ENCODE results near the gene MGLL. TPM values are rescaled to one million over a fixed set of nuclear protein-coding genes. Genes with fewer than 3 reads are reported as not detected.

MGLL gene
- total RNA-seq, 4 donors from 2014 or later, result 36.7 to 146 (median 73.5) TPM

DNA sequence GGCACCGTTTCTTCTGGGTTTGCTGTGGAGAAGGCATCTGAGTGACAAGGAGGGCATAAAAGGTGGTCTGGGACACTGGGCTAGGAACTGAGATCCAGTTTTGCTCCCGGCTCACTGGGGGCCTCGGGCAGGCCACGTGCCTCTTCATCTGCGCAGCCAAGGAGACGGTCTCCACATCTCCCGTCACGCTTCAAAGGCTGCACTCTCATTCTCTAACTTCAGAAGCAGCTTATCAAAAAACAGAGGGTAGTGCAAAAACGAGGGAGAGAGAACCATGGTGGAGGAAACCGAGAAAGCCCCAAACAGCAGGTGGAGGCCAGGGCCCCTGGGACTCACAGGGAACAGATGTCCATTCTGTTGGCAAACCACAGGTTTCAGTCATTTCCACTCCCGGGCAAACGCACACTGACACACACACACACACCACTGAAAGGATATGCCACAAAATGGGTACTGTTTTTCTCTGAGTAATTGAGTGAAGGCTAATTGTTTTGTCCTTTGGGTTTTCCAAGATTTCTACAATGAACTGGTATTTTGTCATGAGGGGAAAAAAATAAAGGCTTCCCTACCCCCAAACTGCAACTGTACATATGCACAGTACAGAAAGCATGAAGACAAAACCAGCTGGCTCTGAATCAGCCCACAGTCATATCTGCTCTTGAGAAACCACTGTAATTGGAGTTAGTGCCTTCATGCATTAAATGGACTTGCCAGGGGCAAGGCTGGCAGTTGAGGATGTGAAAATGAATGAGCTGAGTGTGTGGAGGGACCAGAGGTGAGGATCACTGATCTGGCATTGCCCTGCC lies 71.9 kb downstream of the MGLL start:
- Histone ChIP-seq H3K9me3 (no peaks in the 10 kb centered on the region), H3K36me3 (peaks cover 0 to 32% (median 0%) of the 10 kb centered on the region in 3 donors), H3K4me1 (peaks cover 13 to 54% (median 31%) of the 10 kb centered on the region in 3 donors), H3K27ac (peak overlapping the region in 3 of 4 donors; percentile 28 to 80 (median 78)), H3K27me3 (no peaks in the 10 kb centered on the region), H3K4me3 (no peak overlapping the region)
- TF ChIP-seq, protein P1, sequence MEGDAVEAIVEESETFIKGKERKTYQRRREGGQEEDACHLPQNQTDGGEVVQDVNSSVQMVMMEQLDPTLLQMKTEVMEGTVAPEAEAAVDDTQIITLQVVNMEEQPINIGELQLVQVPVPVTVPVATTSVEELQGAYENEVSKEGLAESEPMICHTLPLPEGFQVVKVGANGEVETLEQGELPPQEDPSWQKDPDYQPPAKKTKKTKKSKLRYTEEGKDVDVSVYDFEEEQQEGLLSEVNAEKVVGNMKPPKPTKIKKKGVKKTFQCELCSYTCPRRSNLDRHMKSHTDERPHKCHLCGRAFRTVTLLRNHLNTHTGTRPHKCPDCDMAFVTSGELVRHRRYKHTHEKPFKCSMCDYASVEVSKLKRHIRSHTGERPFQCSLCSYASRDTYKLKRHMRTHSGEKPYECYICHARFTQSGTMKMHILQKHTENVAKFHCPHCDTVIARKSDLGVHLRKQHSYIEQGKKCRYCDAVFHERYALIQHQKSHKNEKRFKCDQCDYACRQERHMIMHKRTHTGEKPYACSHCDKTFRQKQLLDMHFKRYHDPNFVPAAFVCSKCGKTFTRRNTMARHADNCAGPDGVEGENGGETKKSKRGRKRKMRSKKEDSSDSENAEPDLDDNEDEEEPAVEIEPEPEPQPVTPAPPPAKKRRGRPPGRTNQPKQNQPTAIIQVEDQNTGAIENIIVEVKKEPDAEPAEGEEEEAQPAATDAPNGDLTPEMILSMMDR (IDR thresholded peaks at IDR 0.05), result no peak
- TF ChIP-seq POLR2A (IDR thresholded peaks at IDR 0.05), result no peak
- no peak for DNase-seq
- 54 to 86% methylated on average over 6 to 10 of the region's 12 CpGs for WGBS, 2 donors
- intact Hi-C loops (cut with DNase I), result no loop called here

DNA sequence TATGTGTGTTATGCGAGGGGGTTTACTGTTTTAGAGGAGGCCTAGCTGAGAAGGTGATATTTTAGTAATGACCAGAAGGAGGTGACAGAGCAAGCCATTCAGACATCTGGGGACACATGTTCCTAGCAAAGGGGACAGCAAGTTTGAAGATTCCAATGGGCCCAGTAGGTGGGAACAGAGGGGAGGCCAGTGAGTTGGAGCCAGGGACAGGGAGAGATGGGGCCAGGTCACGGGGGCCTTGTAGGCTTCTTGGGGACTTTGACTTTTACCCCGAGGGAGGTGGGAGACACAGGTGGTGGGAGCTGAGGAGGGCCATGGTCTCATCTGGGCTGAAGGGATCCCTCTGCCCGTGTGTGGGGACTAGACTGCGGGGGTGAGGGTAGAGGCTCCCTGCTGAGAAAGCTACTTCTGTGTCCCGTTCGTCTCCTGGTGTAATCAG lies 72.5 kb downstream of the MGLL start:
- intact Hi-C loops (cut with DNase I), result no loop called here
- peaks cover 0 to 34% (median 0%) of the 10 kb centered on the region in 3 donors for H3K36me3 ChIP-seq
- no peaks in the 10 kb centered on the region for H3K9me3 ChIP-seq
- H3K27ac ChIP-seq, result peak overlapping the region in 3 of 4 donors; percentile 28 to 80 (median 78)
- peaks cover 13 to 58% (median 31%) of the 10 kb centered on the region in 3 donors for H3K4me1 ChIP-seq
- no peaks in the 10 kb centered on the region for H3K27me3 ChIP-seq
- DNase-seq, result no peak
- 82 to 84% methylated on average over 3 to 7 of the region's 7 CpGs for WGBS, 2 donors
- no peak for TF ChIP-seq POLR2A (IDR thresholded peaks at IDR 0.05)
- TF ChIP-seq, protein P1 (IDR thresholded peaks at IDR 0.05), result peak in 1 of 6 experiments; percentile 12
- H3K4me3 ChIP-seq, result no peak overlapping the region

DNA sequence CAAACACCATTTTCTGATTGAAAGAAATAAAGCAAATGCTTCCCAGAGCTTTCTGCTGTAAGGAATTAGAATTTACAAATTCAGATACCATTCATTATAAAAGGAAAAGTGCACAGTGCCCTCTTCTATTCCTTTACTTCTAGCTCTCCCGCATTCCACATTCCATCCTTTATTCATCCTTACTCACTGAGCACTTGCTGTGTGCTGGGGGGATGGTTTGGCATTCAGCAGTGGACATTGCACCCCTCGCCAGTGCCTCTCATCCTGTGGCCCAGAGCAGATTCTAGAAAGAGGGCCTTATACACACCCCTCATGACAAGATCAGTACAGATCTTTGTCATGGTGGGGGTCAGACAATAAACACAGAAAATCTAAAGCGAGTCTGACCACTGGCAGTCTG lies 73.0 kb downstream of the MGLL start:
- Histone ChIP-seq H3K9me3 (no peaks in the 10 kb centered on the region), H3K36me3 (peaks cover 0 to 30% (median 0%) of the 10 kb centered on the region in 3 donors), H3K27ac (peak overlapping the region in 3 of 4 donors; percentile 75 to 80 (median 78)), H3K4me1 (peaks cover 13 to 61% (median 31%) of the 10 kb centered on the region in 3 donors), H3K4me3 (no peak overlapping the region), H3K27me3 (no peaks in the 10 kb centered on the region)
- no peak for DNase-seq
- 71 to 79% methylated on average over 3 of the region's 3 CpGs for WGBS, 2 donors
- TF ChIP-seq, protein P1 (IDR thresholded peaks at IDR 0.05), result no peak
- TF ChIP-seq POLR2A (IDR thresholded peaks at IDR 0.05), result no peak
- intact Hi-C loops (cut with DNase I), result no loop called here

DNA sequence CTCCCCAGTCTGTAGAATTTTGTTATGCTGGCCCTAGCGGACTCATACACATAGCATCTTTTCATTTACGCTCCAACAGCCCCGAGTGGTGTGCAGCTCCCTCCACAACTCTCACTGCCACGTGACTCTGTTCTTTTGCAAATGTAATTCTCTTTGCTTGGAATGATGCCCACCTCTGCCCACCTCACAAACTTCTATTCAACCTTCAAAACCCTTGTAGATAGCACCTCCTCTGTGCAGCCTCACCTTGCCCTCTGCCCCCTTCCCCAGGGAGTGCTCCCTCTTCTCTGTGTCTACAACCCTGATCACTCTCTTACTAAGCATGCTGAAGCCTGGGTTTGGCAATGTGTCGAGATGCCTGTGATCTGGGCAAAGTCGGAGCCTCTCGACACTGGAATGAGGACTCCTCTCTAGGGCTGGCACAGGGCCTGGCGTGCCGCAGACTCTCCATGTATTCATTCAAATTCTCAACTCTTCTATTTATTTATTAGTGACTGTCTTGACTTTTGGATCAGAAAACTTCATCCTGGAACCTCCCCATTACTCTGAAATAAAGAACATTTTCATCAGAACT lies 73.5 kb downstream of the MGLL start:
- WGBS, 2 donors, result 63 to 72% methylated on average over 8 to 9 of the region's 9 CpGs
- TF ChIP-seq POLR2A (IDR thresholded peaks at IDR 0.05), result no peak
- TF ChIP-seq, protein P1 (IDR thresholded peaks at IDR 0.05), result no peak
- Histone ChIP-seq H3K27me3 (no peaks in the 10 kb centered on the region), H3K27ac (peak overlapping the region; percentile 56 to 80 (median 76)), H3K36me3 (peaks cover 0 to 29% (median 0%) of the 10 kb centered on the region in 3 donors), H3K9me3 (no peaks in the 10 kb centered on the region), H3K4me1 (peaks cover 13 to 66% (median 31%) of the 10 kb centered on the region in 3 donors), H3K4me3 (no peak overlapping the region)
- DNase-seq, result no peak
- intact Hi-C loops (cut with DNase I), result no loop called here

Measured in esophagus squamous epithelium (tissue), 5 donors.